PFSK-1 (cell line): ENCODE measurements around the gene ESRRG.

ENCODE experiments used
- FOXP2 ChIP-seq: optimal IDR thresholded peaks from 2 replicates; pipeline ENCODE3; 2011; ENCODE audit warnings: borderline replicate concordance, control low read depth, inconsistent platforms; ENCODE audit not compliant: insufficient read depth; ENCODE audit errors: extremely low read length, extremely low read depth
- POLR2AphosphoS5 ChIP-seq: IDR thresholded peaks from 2 replicates; pipeline ENCODE4 v1.6.1; 2012; ENCODE audit warnings: low read depth, mild to moderate bottlenecking, control low read depth, low read length, moderate library complexity
- SIN3A ChIP-seq: IDR thresholded peaks from 2 replicates; pipeline ENCODE4 v1.6.1; 2012; ENCODE audit warnings: mild to moderate bottlenecking, low read length, moderate library complexity, borderline replicate concordance; ENCODE audit not compliant: insufficient read depth
- TAF1 ChIP-seq: IDR thresholded peaks from 2 replicates; pipeline ENCODE4 v1.6.1; 2012; ENCODE audit warnings: low read length, control low read depth, borderline replicate concordance; ENCODE audit not compliant: insufficient read depth
- TF ChIP-seq, protein P1 (sequence below), 2 experiments: IDR thresholded peaks; 2 replicates each; pipeline versions ENCODE4 v1.6.1 to v1.8.0; 2011 to 2012; ENCODE audit warnings: low read depth in 2 of 2, low read length in 2 of 2, control low read depth in 1 of 2, inconsistent platforms in 1 of 2, mild to moderate bottlenecking in 1 of 2, moderate library complexity in 1 of 2; ENCODE audit not compliant: insufficient read depth in 1 of 2

ESRRG gene

DNA sequence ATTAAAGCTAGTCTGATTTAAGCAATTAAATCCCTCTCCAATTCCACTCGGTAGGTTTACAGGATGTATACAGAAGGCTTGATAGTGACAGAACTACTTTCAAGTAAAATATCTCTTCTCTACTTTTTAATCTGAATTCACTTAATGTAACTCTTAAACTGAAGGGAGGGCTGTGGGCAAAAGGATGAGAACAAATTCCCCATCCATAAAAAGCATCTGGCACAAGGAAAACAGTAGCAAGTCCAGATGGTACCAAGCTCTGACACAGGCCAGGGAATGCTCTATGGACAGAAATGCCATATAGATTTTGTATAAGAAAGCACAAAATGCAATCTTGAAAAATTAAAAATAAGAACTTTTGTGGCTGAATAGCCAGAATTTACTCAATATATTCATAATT, 246.9 kb downstream of the ESRRG start:
- no peak for TF ChIP-seq POLR2AphosphoS5
- TF ChIP-seq FOXP2: no peak
- TF ChIP-seq TAF1: no peak
- TF ChIP-seq, protein P1, sequence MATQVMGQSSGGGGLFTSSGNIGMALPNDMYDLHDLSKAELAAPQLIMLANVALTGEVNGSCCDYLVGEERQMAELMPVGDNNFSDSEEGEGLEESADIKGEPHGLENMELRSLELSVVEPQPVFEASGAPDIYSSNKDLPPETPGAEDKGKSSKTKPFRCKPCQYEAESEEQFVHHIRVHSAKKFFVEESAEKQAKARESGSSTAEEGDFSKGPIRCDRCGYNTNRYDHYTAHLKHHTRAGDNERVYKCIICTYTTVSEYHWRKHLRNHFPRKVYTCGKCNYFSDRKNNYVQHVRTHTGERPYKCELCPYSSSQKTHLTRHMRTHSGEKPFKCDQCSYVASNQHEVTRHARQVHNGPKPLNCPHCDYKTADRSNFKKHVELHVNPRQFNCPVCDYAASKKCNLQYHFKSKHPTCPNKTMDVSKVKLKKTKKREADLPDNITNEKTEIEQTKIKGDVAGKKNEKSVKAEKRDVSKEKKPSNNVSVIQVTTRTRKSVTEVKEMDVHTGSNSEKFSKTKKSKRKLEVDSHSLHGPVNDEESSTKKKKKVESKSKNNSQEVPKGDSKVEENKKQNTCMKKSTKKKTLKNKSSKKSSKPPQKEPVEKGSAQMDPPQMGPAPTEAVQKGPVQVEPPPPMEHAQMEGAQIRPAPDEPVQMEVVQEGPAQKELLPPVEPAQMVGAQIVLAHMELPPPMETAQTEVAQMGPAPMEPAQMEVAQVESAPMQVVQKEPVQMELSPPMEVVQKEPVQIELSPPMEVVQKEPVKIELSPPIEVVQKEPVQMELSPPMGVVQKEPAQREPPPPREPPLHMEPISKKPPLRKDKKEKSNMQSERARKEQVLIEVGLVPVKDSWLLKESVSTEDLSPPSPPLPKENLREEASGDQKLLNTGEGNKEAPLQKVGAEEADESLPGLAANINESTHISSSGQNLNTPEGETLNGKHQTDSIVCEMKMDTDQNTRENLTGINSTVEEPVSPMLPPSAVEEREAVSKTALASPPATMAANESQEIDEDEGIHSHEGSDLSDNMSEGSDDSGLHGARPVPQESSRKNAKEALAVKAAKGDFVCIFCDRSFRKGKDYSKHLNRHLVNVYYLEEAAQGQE (IDR thresholded peaks at IDR 0.05; ENCODE audit: insufficient read depth in 1 of 2, low read depth in 2 of 2, low read length in 2 of 2): no peak
- TF ChIP-seq SIN3A: no peak

DNA sequence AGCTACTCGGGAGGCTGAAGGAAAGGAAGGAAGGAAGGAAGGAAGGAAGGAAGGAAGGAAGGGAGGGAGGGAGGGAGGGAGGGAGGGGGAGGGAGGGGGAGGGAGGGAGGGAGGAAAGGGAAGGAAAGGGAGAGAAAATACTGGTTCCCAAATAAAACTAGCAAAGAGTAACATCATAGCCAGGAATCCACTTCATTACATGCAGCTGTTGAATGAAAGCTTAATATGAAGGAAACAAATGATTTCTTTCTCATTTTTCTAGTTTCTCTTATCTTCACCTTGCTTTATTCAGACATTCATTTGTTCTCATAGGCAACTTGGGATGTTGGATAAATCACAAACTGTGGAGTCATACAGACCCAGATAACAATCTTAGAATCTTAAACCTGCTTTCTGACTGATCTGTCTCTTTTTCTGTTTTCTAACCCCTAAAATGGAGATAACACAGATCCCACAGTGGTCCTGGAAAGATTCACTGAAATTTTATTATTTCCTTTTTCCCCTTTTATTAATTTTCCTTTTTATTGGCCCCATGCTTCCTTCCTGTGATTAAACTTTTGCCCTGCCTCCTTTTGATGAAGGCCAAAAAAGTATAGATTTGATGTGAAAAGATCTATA, 247.5 kb downstream of the ESRRG start:
- TF ChIP-seq POLR2AphosphoS5: no peak
- no peak for TF ChIP-seq SIN3A
- no peak for TF ChIP-seq FOXP2
- TF ChIP-seq, protein P1 (IDR thresholded peaks at IDR 0.05; ENCODE audit: insufficient read depth in 1 of 2, low read depth in 2 of 2, low read length in 2 of 2): no peak
- TF ChIP-seq TAF1: no peak

DNA sequence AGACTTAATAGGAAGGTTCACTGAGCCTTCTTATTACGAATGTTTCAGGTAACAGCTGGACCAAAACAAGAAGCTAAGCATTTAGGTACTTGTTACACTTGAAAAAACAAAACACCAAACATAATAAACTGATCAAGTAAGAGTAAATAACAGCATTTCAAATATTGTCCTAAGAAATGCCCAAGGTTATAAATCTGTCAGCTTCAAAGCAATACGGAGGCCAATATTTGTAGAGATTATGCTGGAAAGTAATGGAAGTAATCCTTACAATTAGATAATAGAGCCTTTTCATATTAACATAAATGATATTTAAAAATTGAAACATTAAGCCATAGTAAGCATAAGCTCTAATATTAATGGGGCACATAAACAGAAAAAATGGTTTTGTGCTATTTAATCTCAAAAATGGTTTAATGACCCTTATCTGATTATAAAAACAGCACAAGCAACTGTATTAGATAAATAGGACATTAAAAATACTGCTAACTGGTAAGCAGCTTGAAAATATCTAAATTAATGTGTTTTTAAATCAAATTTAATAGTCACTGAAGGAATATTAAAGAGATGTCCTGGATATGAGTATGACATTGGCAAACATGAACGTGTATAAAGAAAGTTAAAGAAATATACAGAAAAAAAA, 256.9 kb downstream of the ESRRG start:
- TF ChIP-seq FOXP2 (no peak), TAF1 (no peak), SIN3A (no peak), POLR2AphosphoS5 (no peak)
- TF ChIP-seq, protein P1 (IDR thresholded peaks at IDR 0.05; ENCODE audit: insufficient read depth in 1 of 2, low read depth in 2 of 2, low read length in 2 of 2): no peak

DNA sequence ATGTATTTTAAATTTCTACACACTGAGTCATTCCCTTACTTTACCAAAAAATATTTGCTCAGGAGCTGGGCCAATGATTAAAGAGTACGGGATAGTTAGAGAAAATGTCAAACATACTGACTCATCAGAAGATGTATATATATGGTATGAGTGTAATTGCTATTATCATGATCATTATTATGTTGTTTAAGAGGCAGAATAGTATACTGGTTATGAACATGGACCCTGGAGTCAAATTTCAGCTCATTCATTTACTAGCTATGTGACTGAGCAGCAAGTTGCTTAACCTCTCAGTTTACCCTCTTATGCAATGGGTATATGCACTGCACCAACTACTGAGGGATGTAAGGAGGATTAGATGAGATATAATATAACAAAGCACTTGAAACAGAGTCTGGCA, 258.7 kb downstream of the ESRRG start:
- TF ChIP-seq SIN3A: no peak

DNA sequence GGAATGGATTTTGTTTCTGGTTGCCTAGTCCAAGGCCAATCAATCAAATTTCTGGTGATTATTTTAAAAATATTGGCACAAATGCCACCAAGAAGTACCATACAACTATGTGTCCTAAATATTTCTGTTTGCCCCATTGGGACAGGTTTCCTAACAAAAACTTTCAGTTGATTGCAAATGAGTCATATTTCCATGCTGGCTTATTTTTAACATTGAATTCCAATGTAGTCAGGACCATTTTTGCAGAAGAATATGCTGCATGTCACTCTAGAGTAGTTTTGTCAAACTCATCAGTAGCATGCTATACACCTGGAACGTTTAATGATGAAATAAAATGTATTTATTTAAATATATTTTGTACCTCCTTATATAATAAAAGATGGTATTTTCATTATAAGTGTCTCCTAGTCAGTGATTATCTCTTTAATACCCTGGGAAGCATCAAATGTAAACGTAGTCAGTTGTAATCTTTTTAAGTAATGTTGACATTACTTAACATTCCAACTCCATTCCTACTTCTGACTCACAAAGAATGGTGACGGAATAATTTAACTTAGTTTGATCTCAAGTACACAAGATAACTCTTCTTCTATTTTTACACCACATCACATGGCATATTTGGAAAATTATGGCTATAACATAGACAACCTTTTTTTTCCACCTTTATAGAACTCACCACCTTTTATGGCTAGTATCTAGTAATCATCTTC, 261.0 kb downstream of the ESRRG start:
- no peak for TF ChIP-seq FOXP2
- TF ChIP-seq SIN3A: no peak
- no peak for TF ChIP-seq POLR2AphosphoS5
- TF ChIP-seq, protein P1 (IDR thresholded peaks at IDR 0.05; ENCODE audit: insufficient read depth in 1 of 2, low read depth in 2 of 2, low read length in 2 of 2): no peak
